ENCODE results near the gene MTG1. TPM values are rescaled to one million over a fixed set of nuclear protein-coding genes. Genes with fewer than 3 reads are reported as not detected.

The MTG1 gene
- total and polyA plus RNA-seq, 2 experiments from 2014 or later, result 45.7 to 68.6 TPM

GRCh38 chr10:133350950-133351329 lies 43.0 kb upstream of the MTG1 start:
- ATAC-seq, result no peak
- no peak overlapping the region for H3K4me3 Mint-ChIP-seq

More at GRCh38 chr10:133350950-133351329, 43.0 kb upstream of the MTG1 start:
- Mint-ChIP-seq H3K27me3 (ENCODE audit: insufficient read depth, low read depth, poor library complexity) (peaks cover 18% of the 10 kb centered on the region), H3K27ac (no peak overlapping the region), H3K9me3 (no peaks in the 10 kb centered on the region), H3K4me1 (peaks cover 2% of the 10 kb centered on the region; the same call in 2 of the 3 replicates), H3K36me3 (ENCODE audit: low read depth) (no peaks in the 10 kb centered on the region)
- Histone ChIP-seq H4K20me1 (replicated peaks; ENCODE audit: insufficient read depth) (no peaks in the 10 kb centered on the region; the same call in 1 of the 2 replicates), H3K27ac (ENCODE audit: low read depth) (no peak overlapping the region), H3K4me1 (ENCODE audit: insufficient read depth) (no peaks in the 10 kb centered on the region; the same call in 1 of the 2 replicates), H3K27me3 (ENCODE audit: insufficient read depth) (no peaks in the 10 kb centered on the region), H2AFZ (no peak overlapping the region), H3K79me2 (replicated peaks; ENCODE audit: insufficient read depth) (no peaks in the 10 kb centered on the region), H3K36me3 (ENCODE audit: insufficient read depth) (no peaks in the 10 kb centered on the region), H3F3A (replicated peaks; ENCODE audit: low read depth) (0 out of 2 replicates have a peak, but pooled peaks cover 3% of the 10 kb centered on the region), H3K4me3 (no peak overlapping the region), H3K9me2 (ENCODE audit: insufficient read depth) (no peaks in the 10 kb centered on the region), H3K4me2 (no peak overlapping the region)
- TF ChIP-seq POLR2AphosphoS5 (IDR thresholded peaks at IDR 0.05; ENCODE audit: low read depth), result 0 out of 2 replicates have a peak, but pooled peaks have one; percentile 6
- no peak for TF ChIP-seq ETS1 (IDR thresholded peaks at IDR 0.05)
- no peak for TF ChIP-seq NANOG (IDR thresholded peaks at IDR 0.05; ENCODE audit: borderline replicate concordance)
- no peak for TF ChIP-seq EZH2 (IDR thresholded peaks at IDR 0.05; ENCODE audit: low read depth, unreplicated experiment)
- TF ChIP-seq JUNB (IDR thresholded peaks at IDR 0.05; ENCODE audit: unreplicated experiment), result no peak
- TF ChIP-seq REST (IDR thresholded peaks at IDR 0.05; ENCODE audit: unreplicated experiment), result no peak
- DNase-seq (ENCODE audit: low spot score), result no peak
